ENCODE results near the gene CDH6. TPM values are rescaled to one million over a fixed set of nuclear protein-coding genes. Genes with fewer than 3 reads are reported as not detected.

The CDH6 gene
- total and polyA plus RNA-seq, 2 experiments from 2014 or later: 0.60 to 1.1 TPM

GRCh38 chr5:31165729-31166128, 27.8 kb upstream of the CDH6 start:
- Histone ChIP-seq H3K27ac (ENCODE audit: low read depth) (no peak overlapping the region), H3K4me1 (ENCODE audit: insufficient read depth) (peaks cover 4% of the 10 kb centered on the region), H3K27me3 (ENCODE audit: insufficient read depth) (no peaks in the 10 kb centered on the region), H3K9me2 (ENCODE audit: insufficient read depth) (no peaks in the 10 kb centered on the region), H3K79me2 (replicated peaks; ENCODE audit: insufficient read depth) (no peaks in the 10 kb centered on the region), H3F3A (replicated peaks; ENCODE audit: low read depth) (no peaks in the 10 kb centered on the region), H3K4me2 (no peak overlapping the region), H4K20me1 (replicated peaks; ENCODE audit: insufficient read depth) (no peaks in the 10 kb centered on the region), H3K4me3 (no peak overlapping the region), H3K36me3 (ENCODE audit: insufficient read depth) (no peaks in the 10 kb centered on the region), H2AFZ (no peak overlapping the region)
- H3K4me3 Mint-ChIP-seq: no peak overlapping the region
- H3K36me3 Mint-ChIP-seq (ENCODE audit: low read depth): no peaks in the 10 kb centered on the region
- no peak for ATAC-seq
- H3K27ac Mint-ChIP-seq: no peak overlapping the region
- H3K9me3 Mint-ChIP-seq: no peaks in the 10 kb centered on the region
- no peak for DNase-seq (ENCODE audit: low spot score)
- H3K4me1 Mint-ChIP-seq: peaks cover 13% of the 10 kb centered on the region
- TF ChIP-seq POLR2AphosphoS5 (IDR thresholded peaks at IDR 0.05; ENCODE audit: low read depth) (no peak), REST (IDR thresholded peaks at IDR 0.05; ENCODE audit: unreplicated experiment) (peak; percentile 59)
- no peaks in the 10 kb centered on the region for H3K27me3 Mint-ChIP-seq (ENCODE audit: insufficient read depth, low read depth, poor library complexity)

GRCh38 chr5:31169379-31169778, 24.1 kb upstream of the CDH6 start:
- Mint-ChIP-seq H3K27ac (no peak overlapping the region), H3K27me3 (ENCODE audit: insufficient read depth, low read depth, poor library complexity) (no peaks in the 10 kb centered on the region), H3K36me3 (ENCODE audit: low read depth) (no peaks in the 10 kb centered on the region), H3K4me3 (no peak overlapping the region), H3K4me1 (no peaks in the 10 kb centered on the region), H3K9me3 (no peaks in the 10 kb centered on the region)
- Histone ChIP-seq H4K20me1 (replicated peaks; ENCODE audit: insufficient read depth) (no peaks in the 10 kb centered on the region), H3F3A (replicated peaks; ENCODE audit: low read depth) (no peaks in the 10 kb centered on the region), H3K79me2 (replicated peaks; ENCODE audit: insufficient read depth) (no peaks in the 10 kb centered on the region), H3K4me2 (no peak overlapping the region), H3K36me3 (ENCODE audit: insufficient read depth) (no peaks in the 10 kb centered on the region), H3K4me1 (ENCODE audit: insufficient read depth) (no peaks in the 10 kb centered on the region), H3K27ac (ENCODE audit: low read depth) (no peak overlapping the region), H2AFZ (no peak overlapping the region), H3K27me3 (ENCODE audit: insufficient read depth) (no peaks in the 10 kb centered on the region), H3K9me2 (ENCODE audit: insufficient read depth) (no peaks in the 10 kb centered on the region), H3K4me3 (no peak overlapping the region)
- no peak for ATAC-seq
- DNase-seq (ENCODE audit: low spot score): no peak
- TF ChIP-seq REST (IDR thresholded peaks at IDR 0.05; ENCODE audit: unreplicated experiment) (no peak), CREB1 (CRISPR knock-in tag; IDR thresholded peaks at IDR 0.05; ENCODE audit: low read depth) (no peak), EZH2phosphoT487 (IDR thresholded peaks at IDR 0.05; ENCODE audit: unreplicated experiment) (no peak), NANOG (IDR thresholded peaks at IDR 0.05; ENCODE audit: borderline replicate concordance) (no peak), POLR2AphosphoS5 (IDR thresholded peaks at IDR 0.05; ENCODE audit: low read depth) (no peak), ZNF462 (CRISPR knock-in tag; IDR thresholded peaks at IDR 0.05) (no peak)
